ENCODE measurements around the gene ZNF28.
"Not testable (repeated sequence)": the region's sequence is repeated elsewhere in the genome, so short reads cannot be mapped to it uniquely, and the experiment has no call there.

ZNF28 gene

GRCh38 chr19:52821204-52821960 is at the start of gene ZNF28:
Gene ZNF28 (minus strand): TSS chr19:52821633. CDS start chr19:52817958, 3,675 bp downstream.
- peak; percentile 35 for DNase-seq (ENCODE audit: insufficient read length, low spot score)
- not testable (repeated sequence) for FAIRE-seq

- FAIRE-seq; DNase-seq (ENCODE audit: insufficient read length, low spot score): not testable (repeated sequence)
These were observed 46.6 kb upstream of the ZNF28 start for GRCh38 chr19:52868031-52868430.

- FAIRE-seq = not testable (repeated sequence)
- DNase-seq (ENCODE audit: insufficient read length, low spot score) = peak; percentile 35
These were observed 36.2 kb upstream of the ZNF28 start, which contains the start of gene ZNF468 for GRCh38 chr19:52857378-52858191. Gene ZNF468 (minus strand): TSS chr19:52857619. CDS start chr19:52854272, 3,347 bp downstream.

DNA sequence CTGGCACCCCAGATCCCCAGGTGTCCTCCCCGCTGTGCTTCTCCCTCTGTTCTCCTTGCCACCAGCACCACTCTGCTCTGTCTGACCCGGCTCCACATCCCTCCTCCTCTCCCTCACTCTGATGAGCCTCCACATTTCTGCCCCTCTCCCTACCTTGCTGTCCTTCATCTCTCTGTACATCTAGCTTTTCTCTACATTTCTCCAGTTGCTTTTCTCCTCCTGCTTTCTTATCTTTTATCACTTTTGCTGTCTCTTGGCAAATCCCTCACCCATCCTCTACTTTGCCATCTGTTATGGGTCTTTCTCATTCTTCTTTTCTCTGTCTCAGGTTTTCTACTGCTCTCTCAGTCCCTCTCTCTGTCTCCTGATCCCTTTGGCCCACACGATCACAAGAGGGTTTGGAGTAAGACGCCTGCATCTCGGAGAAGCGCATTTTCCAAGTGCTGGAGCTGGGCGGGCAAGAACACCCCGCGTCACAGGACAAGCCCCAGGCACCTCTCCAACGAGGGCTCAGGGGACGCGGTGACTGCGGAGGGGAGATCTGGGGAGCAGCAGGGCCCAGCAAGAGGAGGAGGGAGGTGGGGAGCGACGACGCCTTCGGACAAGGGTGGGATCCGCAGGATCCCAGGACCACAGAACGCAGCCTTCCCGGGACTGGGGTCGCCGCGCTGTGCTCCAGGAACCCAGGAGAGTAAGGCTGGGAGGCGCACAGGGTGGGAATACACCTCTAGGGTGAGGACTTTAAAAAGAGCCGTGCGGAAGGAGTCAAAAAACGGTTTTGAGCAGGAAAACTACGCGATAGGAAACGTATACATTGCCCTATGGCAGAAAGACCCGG is 35.3 kb upstream of the ZNF28 start:
- not testable (repeated sequence) for DNase-seq (ENCODE audit: insufficient read length, low spot score); FAIRE-seq

DNA sequence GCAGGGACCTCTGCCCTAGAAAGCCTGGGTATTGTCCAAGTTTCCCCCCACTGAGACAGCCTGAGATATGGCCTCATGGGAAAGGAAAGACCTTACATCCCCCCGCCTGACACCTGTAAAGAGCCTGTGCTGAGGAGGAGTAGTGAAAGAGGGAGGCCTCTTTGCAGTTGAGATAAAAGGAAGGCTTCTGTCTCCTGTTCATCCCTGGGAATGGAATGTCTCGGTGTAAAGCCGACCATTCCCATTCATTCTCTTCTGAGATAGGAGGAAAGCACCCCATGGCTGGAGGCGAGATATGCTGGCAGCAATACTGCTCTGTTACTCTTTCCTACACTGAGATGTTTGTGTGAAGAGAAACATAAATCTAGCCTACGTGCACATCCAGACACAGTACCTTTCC is 25.9 kb upstream of the ZNF28 start:
- not testable (repeated sequence) for DNase-seq (ENCODE audit: insufficient read length, low spot score); FAIRE-seq

GRCh38 chr19:52840825-52841465 is 19.5 kb upstream of the ZNF28 start:
- DNase-seq (ENCODE audit: insufficient read length, low spot score); FAIRE-seq: not testable (repeated sequence)

DNA sequence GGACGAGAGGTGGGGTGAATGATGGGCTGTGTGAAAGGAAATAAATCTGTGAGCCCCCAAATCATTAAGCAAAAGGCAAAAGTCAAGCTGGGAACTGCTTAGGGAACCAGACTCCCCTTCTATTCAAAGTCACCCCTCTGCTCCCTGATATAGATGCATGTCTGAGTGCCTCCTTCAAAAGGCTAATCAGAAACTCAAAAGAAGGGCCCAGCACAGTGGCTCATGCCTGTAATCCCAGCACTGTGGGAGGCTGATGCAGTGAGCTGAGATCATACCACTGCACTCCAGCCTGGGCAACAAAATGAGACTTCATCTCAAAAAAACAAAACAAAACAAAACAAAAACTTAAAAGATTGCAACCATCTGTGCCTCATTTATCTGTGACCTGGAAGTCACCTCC is 12.9 kb upstream of the ZNF28 start:
- not testable (repeated sequence) for DNase-seq (ENCODE audit: insufficient read length, low spot score); FAIRE-seq

- DNase-seq (ENCODE audit: insufficient read length, low spot score); FAIRE-seq: not testable (repeated sequence)
These were observed 12.1 kb upstream of the ZNF28 start for GRCh38 chr19:52833541-52833940.

GRCh38 chr19:52829866-52830265 is 8.4 kb upstream of the ZNF28 start:
- DNase-seq (ENCODE audit: insufficient read length, low spot score); FAIRE-seq: not testable (repeated sequence)

- FAIRE-seq (no peak), DNase-seq (ENCODE audit: insufficient read length, low spot score) (no peak)
- TF ChIP-seq, protein P1, sequence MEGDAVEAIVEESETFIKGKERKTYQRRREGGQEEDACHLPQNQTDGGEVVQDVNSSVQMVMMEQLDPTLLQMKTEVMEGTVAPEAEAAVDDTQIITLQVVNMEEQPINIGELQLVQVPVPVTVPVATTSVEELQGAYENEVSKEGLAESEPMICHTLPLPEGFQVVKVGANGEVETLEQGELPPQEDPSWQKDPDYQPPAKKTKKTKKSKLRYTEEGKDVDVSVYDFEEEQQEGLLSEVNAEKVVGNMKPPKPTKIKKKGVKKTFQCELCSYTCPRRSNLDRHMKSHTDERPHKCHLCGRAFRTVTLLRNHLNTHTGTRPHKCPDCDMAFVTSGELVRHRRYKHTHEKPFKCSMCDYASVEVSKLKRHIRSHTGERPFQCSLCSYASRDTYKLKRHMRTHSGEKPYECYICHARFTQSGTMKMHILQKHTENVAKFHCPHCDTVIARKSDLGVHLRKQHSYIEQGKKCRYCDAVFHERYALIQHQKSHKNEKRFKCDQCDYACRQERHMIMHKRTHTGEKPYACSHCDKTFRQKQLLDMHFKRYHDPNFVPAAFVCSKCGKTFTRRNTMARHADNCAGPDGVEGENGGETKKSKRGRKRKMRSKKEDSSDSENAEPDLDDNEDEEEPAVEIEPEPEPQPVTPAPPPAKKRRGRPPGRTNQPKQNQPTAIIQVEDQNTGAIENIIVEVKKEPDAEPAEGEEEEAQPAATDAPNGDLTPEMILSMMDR (IDR thresholded peaks at IDR 0.05; ENCODE audit: insufficient read depth, missing control alignments) = no peak
These were observed 4.3 kb upstream of the ZNF28 start for GRCh38 chr19:52825765-52826164.

GRCh38 chr19:52823676-52824075 is 2.2 kb upstream of the ZNF28 start:
- FAIRE-seq = no peak
- TF ChIP-seq, protein P1 (IDR thresholded peaks at IDR 0.05; ENCODE audit: insufficient read depth, missing control alignments) = no peak

DNA sequence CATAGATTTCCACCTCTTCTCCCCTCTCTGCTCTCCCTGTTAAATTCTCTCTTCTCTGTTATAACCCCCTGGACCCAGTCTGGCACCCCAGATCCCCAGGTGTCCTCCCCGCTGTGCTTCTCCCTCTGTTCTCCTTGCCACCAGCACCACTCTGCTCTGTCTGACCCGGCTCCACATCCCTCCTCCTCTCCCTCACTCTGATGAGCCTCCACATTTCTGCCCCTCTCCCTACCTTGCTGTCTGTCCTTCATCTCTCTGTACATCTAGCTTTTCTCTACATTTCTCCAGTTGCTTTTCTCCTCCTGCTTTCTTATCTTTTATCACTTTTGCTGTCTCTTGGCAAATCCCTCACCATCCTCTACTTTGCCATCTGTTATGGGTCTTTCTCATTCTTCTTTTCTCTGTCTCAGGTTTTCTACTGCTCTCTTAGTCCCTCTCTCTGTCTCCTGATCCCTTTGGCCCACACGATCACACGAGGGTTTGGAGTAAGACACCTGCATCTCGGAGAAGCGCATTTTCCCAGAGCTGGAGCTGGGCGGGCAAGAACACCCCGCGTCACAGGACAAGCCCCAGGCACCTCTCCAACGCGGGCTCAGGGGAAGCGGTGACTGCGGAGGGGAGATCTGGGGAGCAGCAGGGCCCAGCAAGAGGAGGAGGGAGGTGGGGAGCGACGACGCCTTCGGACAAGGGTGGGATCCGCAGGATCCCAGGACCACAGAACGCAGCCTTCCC is 795 bp downstream of the ZNF28 start:
- FAIRE-seq; DNase-seq (ENCODE audit: insufficient read length, low spot score): not testable (repeated sequence)

More at GRCh38 chr19:52823676-52824075, 2.2 kb upstream of the ZNF28 start:
- no peak for DNase-seq (ENCODE audit: insufficient read length, low spot score)
